K562 (cell line): ENCODE data around the gene MSH4. TPM values are rescaled to one million over a fixed set of nuclear protein-coding genes. Genes with fewer than 3 reads are reported as not detected.

ENCODE experiments used
- AFF4 ChIP-seq: sonication (generic); formaldehyde crosslinking; IDR thresholded peaks from 2 replicates; pipeline ENCODE4 v1.8.0; 2023; ENCODE audit warnings: mild to moderate bottlenecking, missing genetic modification reagents
- ARNT ChIP-seq, 2 experiments: fragments of 450-650 bp; IDR thresholded peaks; 2 replicates each; pipeline ENCODE4 v1.6.1; 2016; ENCODE audit warnings: mild to moderate bottlenecking in 1 of 2
- CREB3L1 ChIP-seq: fragments of 450-650 bp; IDR thresholded peaks from 2 replicates; pipeline ENCODE4 v1.6.1; 2014; ENCODE audit warnings: low read depth, mild to moderate bottlenecking, moderate library complexity, borderline replicate concordance
- CTCFL ChIP-seq: IDR thresholded peaks from 2 replicates; pipeline ENCODE4 v1.6.1; 2011; ENCODE audit warnings: borderline replicate concordance, low read depth, mild to moderate bottlenecking, moderate library complexity, low read length; ENCODE audit not compliant: insufficient read depth, poor library complexity, severe bottlenecking
- EWSR1 ChIP-seq: fragments of 450-650 bp; IDR thresholded peaks from 2 replicates; pipeline ENCODE4 v1.6.1; 2018; ENCODE audit warnings: borderline replicate concordance, mild to moderate bottlenecking, low read depth, moderate library complexity; ENCODE audit not compliant: partially characterized antibody
- HCFC1 ChIP-seq: IDR thresholded peaks from 2 replicates; pipeline ENCODE4 v1.6.1; 2012; ENCODE audit warnings: low read depth, low read length, improper control_type of control experiment
- HLTF ChIP-seq: fragments of 450-650 bp; IDR thresholded peaks from 2 replicates; pipeline ENCODE4 v1.6.1; 2016
- HNRNPK ChIP-seq: fragments of 200-400 bp; formaldehyde crosslinking; IDR thresholded peaks from one replicate; pipeline ENCODE4 v1.6.1; 2018; ENCODE audit warnings: mild to moderate bottlenecking, low read depth, low read length; ENCODE audit not compliant: poor library complexity, severe bottlenecking
- HSF4 ChIP-seq: fragments of 250-450 bp; sonication (Bioruptor Pico); IDR thresholded peaks from 2 replicates; pipeline ENCODE4 v2.1.2; 2022; ENCODE audit warnings: mild to moderate bottlenecking, moderate library complexity, borderline replicate concordance
- KLF16 ChIP-seq: IDR thresholded peaks from 2 replicates; pipeline ENCODE4 v1.6.1; 2016; ENCODE audit warnings: antibody characterized with exemption
- L3MBTL2 ChIP-seq: fragments of 450-650 bp; IDR thresholded peaks from 2 replicates; pipeline ENCODE4 v1.6.1; 2016; ENCODE audit warnings: mild to moderate bottlenecking, moderate library complexity
- RFX7 ChIP-seq: fragments of 250-450 bp; sonication (Bioruptor Pico); IDR thresholded peaks from 2 replicates; pipeline ENCODE4 v1.5.1; 2021; ENCODE audit warnings: mild to moderate bottlenecking
- SIN3B ChIP-seq: fragments of 450-650 bp; IDR thresholded peaks from 2 replicates; pipeline ENCODE4 v1.6.1; 2017; ENCODE audit warnings: low read depth, mild to moderate bottlenecking, moderate library complexity
- XRCC3 ChIP-seq: fragments of 450-650 bp; IDR thresholded peaks from 2 replicates; pipeline ENCODE4 v1.6.1; 2017; ENCODE audit warnings: mild to moderate bottlenecking, moderate library complexity
- ZC3H8 ChIP-seq: fragments of 450-650 bp; IDR thresholded peaks from 2 replicates; pipeline ENCODE4 v1.6.1; 2017
- ZKSCAN3 ChIP-seq: fragments of 250-450 bp; sonication (Bioruptor Pico); IDR thresholded peaks from 2 replicates; pipeline ENCODE4 v1.4.0; 2020
- ZKSCAN8 ChIP-seq: fragments of 200-800 bp; sonication (Bioruptor generic); IDR thresholded peaks from 2 replicates; pipeline ENCODE4 v1.6.1; 2016; ENCODE audit warnings: missing genetic modification characterization, missing compliant biosample characterization
- ZNF57 ChIP-seq: fragments of 450-650 bp; formaldehyde crosslinking; IDR thresholded peaks from 2 replicates; pipeline ENCODE4 v1.4.0; 2020; ENCODE audit warnings: mild to moderate bottlenecking, moderate library complexity
- ZNF707 ChIP-seq: fragments of 250-450 bp; sonication (Bioruptor Pico); conservative IDR thresholded peaks from 2 replicates; pipeline ENCODE4 v1.8.0; 2022; ENCODE audit warnings: inconsistent platforms, mild to moderate bottlenecking, moderate library complexity
- polyA plus RNA-seq, 8 experiments: library from polyadenylated mRNA; depleted of rRNA in 4 of 8; stranded (reverse) in 5 of 8; unstranded in 3 of 8; fragments of >200 nt; fragmentation: Nextera tagmentation in 2 of 8; fragmentation: Illumina TruSeq in 1 of 8; extraction: Ambion mirVana in 2 of 8; extraction: Trizol in 1 of 8; gene quantifications; 2 replicates each; pipeline versions ENCODE4 v1.2.1 to v1.2.3, GENCODE V29; 2011 to 2014; ENCODE audit warnings: inconsistent platforms in 1 of 8, missing spikeins in 1 of 8
- total RNA-seq, 7 experiments: library from RNA; depleted of rRNA in 6 of 7; stranded (reverse); fragments of >200 nt in 6 of 7; fragmentation: Illumina TruSeq in 2 of 7; extraction: Trizol in 2 of 7; gene quantifications; 2 replicates each; pipeline versions ENCODE4 v1.2.1 to v1.2.3, GENCODE V29; 2011 to 2021; ENCODE audit warnings: low replicate concordance in 1 of 7
- TF ChIP-seq, protein P1 (sequence below): fragments of 200-800 bp; sonication (Bioruptor generic); IDR thresholded peaks from 2 replicates; pipeline ENCODE4 v1.6.1; 2017; ENCODE audit warnings: missing genetic modification characterization, missing compliant biosample characterization

MSH4 gene
- total and polyA plus RNA-seq, 9 of the 15 experiments (the other 6 are each of a cell fraction or from before 2014, with no cell fraction given) = 0.04 to 0.18 (median 0.12) TPM; not detected in 4

DNA sequence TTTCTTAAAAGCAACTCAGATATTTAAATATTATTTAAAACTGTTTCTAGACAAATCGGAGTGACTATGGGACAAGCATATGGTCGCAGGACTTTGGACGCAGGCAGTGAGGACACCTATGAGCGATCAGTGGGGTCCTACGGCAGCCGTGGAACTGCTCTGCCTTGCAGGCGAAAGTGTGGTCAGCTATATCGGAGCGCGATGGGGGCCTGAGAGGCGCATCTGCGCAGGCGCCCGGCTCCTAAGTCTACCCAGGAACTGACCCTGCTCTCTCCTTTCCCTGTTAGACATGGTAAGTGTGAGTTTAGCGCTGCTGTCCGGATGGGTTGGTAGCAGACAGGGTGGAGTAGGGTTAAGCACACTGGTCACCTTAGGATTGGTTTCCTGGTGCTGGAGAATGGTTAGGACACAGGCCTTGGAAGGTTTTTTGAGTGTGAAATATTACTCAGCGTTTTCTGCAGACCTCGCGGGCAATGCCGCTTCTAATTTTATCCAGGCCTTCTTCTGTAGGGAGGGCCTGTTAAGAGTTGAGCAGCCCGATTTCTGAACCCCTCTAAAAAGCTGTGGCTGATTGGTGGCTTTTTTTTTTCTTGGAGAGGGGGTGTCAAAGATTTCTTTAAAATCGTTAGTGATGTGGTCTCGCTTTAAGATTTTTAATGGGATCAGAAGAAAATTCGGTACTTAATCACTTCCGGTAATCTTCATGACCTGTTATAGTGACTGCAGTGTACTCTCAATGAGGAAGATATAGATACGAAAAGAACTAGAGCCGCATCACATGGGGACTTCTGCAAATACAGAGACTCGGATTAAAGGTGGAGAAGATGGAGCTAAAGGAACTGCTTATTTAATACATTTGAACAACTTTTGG, 10.5 kb upstream of the MSH4 start, which contains the start of gene RABGGTB (continued):
- no peak for TF ChIP-seq CREB3L1
- peak; percentile 66 for TF ChIP-seq HCFC1
- no peak for TF ChIP-seq CTCFL
- peak; percentile 33; the same call in 1 of the 2 replicates for TF ChIP-seq AFF4 (CRISPR knock-in tag)
- TF ChIP-seq RFX7 (CRISPR knock-in tag) = 0 out of 2 replicates have a peak, but pooled peaks have one; percentile 30
- no peak for TF ChIP-seq ZC3H8
- TF ChIP-seq HSF4 (CRISPR knock-in tag) = no peak
- TF ChIP-seq HLTF = no peak
- TF ChIP-seq ZNF707 (CRISPR knock-in tag) = no peak
- no peak for TF ChIP-seq HNRNPK
- no peak for TF ChIP-seq ZKSCAN3 (CRISPR knock-in tag)
- TF ChIP-seq, protein P1, sequence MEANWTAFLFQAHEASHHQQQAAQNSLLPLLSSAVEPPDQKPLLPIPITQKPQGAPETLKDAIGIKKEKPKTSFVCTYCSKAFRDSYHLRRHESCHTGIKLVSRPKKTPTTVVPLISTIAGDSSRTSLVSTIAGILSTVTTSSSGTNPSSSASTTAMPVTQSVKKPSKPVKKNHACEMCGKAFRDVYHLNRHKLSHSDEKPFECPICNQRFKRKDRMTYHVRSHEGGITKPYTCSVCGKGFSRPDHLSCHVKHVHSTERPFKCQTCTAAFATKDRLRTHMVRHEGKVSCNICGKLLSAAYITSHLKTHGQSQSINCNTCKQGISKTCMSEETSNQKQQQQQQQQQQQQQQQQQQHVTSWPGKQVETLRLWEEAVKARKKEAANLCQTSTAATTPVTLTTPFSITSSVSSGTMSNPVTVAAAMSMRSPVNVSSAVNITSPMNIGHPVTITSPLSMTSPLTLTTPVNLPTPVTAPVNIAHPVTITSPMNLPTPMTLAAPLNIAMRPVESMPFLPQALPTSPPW (CRISPR knock-in tag) = no peak
- no peak for TF ChIP-seq XRCC3
- peak; percentile 89 for TF ChIP-seq L3MBTL2
- TF ChIP-seq EWSR1 = no peak
- no peak for TF ChIP-seq KLF16
- no peak for TF ChIP-seq ZNF57
- peak in 1 of 2 experiments; percentile 32; a peak in 1 of 4 replicates for TF ChIP-seq ARNT (IDR thresholded peaks at IDR 0.05)
- no peak for TF ChIP-seq ZKSCAN8
- no peak for TF ChIP-seq SIN3B
